Measurements from ENCODE around the gene STK32B.

GRCh38 chr4:5048721-5049120 lies 2.6 kb upstream of the STK32B start:
- no peak for TF ChIP-seq CTCF (IDR thresholded peaks at IDR 0.05)
- no peak for TF ChIP-seq POLR2A (IDR thresholded peaks at IDR 0.05)
